GM10248 (cell line): ENCODE measurements around the gene APOBEC3C.
"Not testable (repeated sequence)": the region's sequence is repeated elsewhere in the genome, so short reads cannot be mapped to it uniquely, and the experiment has no call there.

Experiments used
- CTCF ChIA-PET: fragments of 300-600 bp; sonication (Branson Sonifier 250); formaldehyde crosslinking; extraction: SDS; loops from one replicate; lab custom pipeline; 2021; ENCODE audit warnings: antibody characterized with exemption; lab: Yijun Ruan, JAX
- POLR2A ChIA-PET: fragments of 350-650 bp; sonication (Branson Sonifier 250); formaldehyde crosslinking; extraction: SDS; loops from one replicate; lab custom pipeline; 2020; ENCODE audit warnings: antibody characterized with exemption; lab: Yijun Ruan, JAX
- DNase-seq: peaks from one replicate; pipeline ENCODE4 v3.0.0; 2012; ENCODE audit errors: extremely low spot score
- TF ChIP-seq, protein P1 (sequence below): IDR thresholded peaks from 2 replicates; pipeline ENCODE4 v1.5.1; 2012; ENCODE audit warnings: mild to moderate bottlenecking, low read depth; ENCODE audit errors: extremely low read depth, missing control alignments, control extremely low read depth

Gene APOBEC3C

DNA sequence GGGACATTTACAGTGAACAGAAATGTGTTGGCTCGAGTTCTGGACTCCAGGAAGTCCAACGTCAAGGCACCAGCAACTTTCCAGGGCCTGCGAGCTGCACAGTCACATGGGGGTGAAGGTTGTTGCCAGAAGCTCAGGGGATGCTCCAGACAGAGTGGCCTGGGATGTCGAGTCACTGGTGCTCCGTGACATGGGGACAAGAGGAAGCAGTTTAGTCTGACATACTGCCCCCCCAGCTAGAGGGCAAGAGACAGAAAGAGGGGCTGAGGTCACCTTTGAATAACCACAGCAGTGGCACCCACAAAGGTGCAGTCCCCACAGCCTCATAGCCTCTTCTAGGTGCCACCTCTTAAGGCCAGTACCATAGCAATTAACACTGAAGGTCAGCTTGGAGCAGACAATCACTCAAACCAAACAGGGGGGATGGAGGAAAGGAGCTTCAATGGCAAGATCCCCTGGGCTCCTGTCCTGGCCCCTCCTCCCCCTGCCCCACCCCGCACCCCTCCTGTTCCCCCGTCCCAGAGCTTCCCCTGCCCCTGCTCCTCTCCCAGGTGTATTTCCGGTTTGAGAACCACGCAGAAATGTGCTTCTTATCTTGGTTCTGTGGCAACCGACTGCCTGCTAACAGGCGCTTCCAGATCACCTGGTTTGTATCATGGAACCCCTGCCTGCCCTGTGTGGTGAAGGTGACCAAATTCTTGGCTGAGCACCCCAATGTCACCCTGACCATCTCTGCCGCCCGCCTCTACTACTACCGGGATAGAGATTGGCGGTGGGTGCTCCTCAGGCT is 10.7 kb downstream of the APOBEC3C start:
- ChIA-PET CTCF (no interaction called here), POLR2A (no interaction called here)
- TF ChIP-seq, protein P1, sequence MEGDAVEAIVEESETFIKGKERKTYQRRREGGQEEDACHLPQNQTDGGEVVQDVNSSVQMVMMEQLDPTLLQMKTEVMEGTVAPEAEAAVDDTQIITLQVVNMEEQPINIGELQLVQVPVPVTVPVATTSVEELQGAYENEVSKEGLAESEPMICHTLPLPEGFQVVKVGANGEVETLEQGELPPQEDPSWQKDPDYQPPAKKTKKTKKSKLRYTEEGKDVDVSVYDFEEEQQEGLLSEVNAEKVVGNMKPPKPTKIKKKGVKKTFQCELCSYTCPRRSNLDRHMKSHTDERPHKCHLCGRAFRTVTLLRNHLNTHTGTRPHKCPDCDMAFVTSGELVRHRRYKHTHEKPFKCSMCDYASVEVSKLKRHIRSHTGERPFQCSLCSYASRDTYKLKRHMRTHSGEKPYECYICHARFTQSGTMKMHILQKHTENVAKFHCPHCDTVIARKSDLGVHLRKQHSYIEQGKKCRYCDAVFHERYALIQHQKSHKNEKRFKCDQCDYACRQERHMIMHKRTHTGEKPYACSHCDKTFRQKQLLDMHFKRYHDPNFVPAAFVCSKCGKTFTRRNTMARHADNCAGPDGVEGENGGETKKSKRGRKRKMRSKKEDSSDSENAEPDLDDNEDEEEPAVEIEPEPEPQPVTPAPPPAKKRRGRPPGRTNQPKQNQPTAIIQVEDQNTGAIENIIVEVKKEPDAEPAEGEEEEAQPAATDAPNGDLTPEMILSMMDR: no peak

DNA sequence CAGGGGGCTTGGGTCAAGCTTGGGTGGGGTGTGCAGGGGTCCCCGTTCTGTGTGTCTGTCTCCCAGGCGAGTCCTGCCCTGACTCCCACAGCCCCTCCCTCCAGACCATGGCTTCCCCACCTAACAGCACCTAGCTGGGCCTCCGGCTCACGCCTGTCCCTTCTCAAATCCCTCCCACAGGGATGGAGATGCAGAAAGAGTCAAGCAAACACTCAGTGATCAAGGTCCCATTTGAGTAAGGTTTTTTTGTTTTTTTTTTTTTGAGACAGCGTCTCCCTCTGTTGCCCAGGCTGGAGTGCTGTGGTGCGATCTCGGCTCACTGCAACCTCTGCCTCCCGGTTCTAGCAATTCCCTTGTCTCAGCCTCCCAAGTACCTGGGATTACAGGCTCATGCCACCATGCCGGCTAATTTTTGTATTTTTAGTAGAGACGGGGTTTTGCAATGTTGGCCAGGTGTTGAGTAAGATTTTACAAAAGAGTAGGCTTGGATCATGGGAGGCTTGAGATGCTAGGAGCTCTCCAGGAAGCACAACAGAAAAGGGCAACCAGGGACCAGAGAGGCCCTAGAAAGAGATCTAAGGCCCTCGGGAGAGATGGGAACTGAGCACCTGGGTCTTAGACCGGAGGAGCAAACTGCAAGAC is 12.6 kb downstream of the APOBEC3C start:
- TF ChIP-seq, protein P1: no peak
- no peak for DNase-seq
- ChIA-PET POLR2A (interaction anchor here (0.5 kb wide), 1 partner anchor 62 kb away, joined by 3 read pairs; no protein-coding TSS in a partner anchor), CTCF (no interaction called here)

More for the DNA sequence above, 10.7 kb downstream of the APOBEC3C start:
- DNase-seq: no peak

DNA sequence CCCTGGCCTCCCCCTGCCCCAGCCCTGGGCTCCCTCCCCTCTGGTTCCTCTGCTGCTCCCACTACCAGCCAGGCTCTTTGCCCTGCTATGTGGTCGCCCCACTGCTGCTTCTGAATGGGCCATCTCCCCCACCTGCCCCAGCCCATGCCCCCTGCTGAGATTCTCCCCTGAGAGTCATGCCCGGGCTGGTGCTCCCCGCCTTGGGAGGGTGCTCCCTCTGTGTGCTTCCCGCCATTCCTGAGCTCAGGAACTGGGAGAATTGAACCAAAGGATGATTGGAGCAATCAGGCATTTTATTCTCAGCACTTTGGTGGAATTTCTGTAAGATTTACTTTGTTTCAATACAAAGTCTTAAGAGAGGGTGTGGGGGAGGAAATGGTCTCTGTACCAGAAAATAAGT is 13.7 kb downstream of the APOBEC3C start:
- TF ChIP-seq, protein P1: no peak
- CTCF ChIA-PET: interaction anchor here (1.1 kb wide), 1 partner anchor 12 kb away, joined by 3 read pairs; no protein-coding TSS in a partner anchor
- no peak for DNase-seq
- POLR2A ChIA-PET: interaction anchor here (0.6 kb wide), 2 partner anchors 86 to 959 kb away, joined by 3 to 5 read pairs; no protein-coding TSS in a partner anchor

DNA sequence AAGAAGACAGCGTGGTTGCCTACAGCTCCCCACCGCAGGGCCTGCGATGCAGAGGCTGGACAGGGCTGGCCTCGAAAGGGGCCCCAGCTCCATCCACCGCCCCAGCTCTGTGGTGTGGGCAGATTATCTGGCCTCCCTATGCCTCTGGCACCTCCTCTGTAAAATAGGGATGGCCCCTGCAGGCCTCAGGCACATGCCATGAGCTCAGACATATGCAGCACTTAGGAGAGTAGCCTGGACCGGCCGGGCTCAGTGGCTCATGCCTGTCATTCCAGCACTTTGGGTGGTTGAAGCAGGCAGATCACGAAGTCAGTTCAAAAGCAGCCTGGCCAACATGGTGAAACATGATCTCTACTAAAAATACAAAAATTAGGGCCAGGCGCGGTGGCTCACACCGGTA is 14.2 kb downstream of the APOBEC3C start:
- ChIA-PET POLR2A (interaction anchor here (0.6 kb wide), 1 partner anchor 958 kb away, joined by 3 read pairs; no protein-coding TSS in a partner anchor), CTCF (interaction anchor here (1.1 to 1.6 kb wide), 2 partner anchors 12 to 37 kb away, joined by 3 read pairs; no protein-coding TSS in a partner anchor)
- DNase-seq: no peak
- TF ChIP-seq, protein P1: no peak

DNA sequence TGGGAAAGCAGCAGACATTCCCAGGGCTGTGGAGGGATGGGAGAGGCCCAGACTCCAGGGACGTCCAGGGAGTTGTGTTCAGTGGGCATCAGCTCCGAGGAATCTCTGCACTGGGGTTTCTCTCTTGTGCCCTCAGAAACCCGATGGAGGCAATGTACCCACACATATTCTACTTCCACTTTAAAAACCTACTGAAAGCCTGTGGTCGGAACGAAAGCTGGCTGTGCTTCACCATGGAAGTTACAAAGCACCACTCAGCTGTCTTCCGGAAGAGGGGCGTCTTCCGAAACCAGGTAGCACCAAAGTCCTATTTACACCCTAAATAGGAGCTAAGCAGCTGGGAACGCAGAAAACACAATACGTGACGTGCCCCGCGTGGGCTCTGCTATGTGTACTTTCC is 15.2 kb downstream of the APOBEC3C start:
- TF ChIP-seq, protein P1: no peak
- no peak for DNase-seq
- ChIA-PET CTCF (interaction anchor here (1.0 to 1.6 kb wide), 2 partner anchors 26 to 36 kb away, joined by 3 to 4 read pairs; no protein-coding TSS in a partner anchor), POLR2A (no interaction called here)

DNA sequence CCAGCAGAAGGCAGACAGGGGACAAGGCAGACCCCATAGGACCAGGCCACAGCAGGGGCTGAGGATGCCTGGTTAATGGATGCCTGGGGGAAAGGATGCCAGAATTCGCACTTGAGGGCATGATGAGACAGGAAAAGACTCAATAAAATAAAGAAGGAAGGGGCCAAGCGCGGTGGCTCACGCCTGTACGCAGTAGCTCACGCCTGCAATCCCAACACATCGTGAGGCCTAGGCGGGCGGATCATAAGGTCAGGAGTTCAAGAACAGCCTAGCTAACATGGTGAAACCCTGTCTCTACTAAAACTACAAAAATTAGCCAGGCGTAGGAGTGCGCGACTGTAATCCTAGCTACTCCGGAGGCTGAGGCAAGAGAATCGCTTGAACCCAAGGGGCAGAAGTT is 16.6 kb downstream of the APOBEC3C start:
- DNase-seq: no peak
- CTCF ChIA-PET: no interaction called here
- POLR2A ChIA-PET: no interaction called here
- TF ChIP-seq, protein P1: no peak

DNA sequence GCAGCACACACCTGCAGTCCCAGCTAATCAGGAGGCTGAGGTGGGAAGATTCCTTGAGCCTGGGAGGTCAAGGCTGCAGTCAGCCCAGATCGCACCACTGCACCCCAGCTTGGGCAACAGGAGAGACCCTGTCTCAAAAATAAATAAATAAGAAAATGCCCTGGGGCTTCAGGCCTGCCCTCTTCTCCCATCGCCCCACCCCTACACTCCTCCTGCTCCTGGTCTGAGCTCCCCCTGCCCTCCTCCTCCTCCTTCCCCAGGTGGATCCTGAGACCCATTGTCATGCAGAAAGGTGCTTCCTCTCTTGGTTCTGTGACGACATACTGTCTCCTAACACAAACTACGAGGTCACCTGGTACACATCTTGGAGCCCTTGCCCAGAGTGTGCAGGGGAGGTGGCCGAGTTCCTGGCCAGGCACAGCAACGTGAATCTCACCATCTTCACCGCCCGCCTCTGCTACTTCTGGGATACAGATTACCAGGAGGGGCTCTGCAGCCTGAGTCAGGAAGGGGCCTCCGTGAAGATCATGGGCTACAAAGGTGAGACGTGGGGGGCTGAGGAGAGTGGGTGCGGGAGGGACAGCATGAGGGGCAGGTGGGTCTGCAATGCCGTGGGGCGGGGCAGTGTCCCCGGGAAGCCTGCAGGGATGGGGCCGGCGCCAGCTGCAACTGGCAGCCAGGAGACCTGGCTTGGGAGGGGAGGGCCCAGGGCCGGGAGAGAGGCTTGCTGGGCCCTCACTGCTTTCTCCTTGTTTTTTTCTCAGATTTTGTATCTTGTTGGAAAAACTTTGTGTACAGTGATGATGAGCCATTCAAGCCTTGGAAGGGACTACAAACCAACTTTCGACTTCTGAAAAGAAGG is 17.6 kb downstream of the APOBEC3C start:
- not testable (repeated sequence) for DNase-seq
- POLR2A ChIA-PET: interaction anchor here (0.7 kb wide), 1 partner anchor 190 kb away, joined by 8 read pairs; no protein-coding TSS in a partner anchor
- CTCF ChIA-PET: interaction anchor here (1.3 kb wide), 1 partner anchor 38 kb away, joined by 3 read pairs; no protein-coding TSS in a partner anchor

DNA sequence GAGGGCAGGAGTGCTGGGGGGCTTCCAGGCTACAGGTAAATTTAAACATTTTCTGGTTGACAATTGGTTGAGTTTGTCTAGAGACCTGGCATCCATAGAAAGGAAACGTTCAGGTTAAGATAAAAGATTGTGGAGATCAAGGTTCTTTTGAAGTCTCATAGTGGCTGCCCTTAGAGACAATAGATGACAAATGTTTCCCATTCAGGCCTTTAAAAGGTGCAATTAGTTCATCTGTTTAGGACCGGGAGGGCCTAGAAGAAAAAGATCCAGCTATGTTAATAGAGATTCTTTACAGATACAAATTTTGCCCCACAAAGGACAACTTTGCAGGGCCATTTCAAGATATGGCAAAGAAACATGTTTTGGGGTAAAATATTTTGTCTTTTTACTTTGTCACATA is 23.0 kb downstream of the APOBEC3C start:
- CTCF ChIA-PET, DNase-seq: not testable (repeated sequence)
- POLR2A ChIA-PET: interaction anchor here (0.6 kb wide), 1 partner anchor 59 kb away, joined by 3 read pairs; no protein-coding TSS in a partner anchor
